Mesenchymal stem cell (in vitro differentiated cells and primary cell): ENCODE results near the gene KITLG.

ENCODE experiments used
- DNase-seq: peaks from one replicate; pipeline ENCODE4 v3.0.0-alpha.2; 2013
- H2AFZ ChIP-seq: one replicate; pipeline ENCODE4 v1.6.1; 2013; ENCODE audit warnings: low read depth, mild to moderate bottlenecking, control low read depth, inconsistent platforms, low read length, moderate library complexity
- H2AK5ac ChIP-seq: 2 replicates; pipeline ENCODE4 v1.6.1; 2013; ENCODE audit warnings: low read length, moderate library complexity, mild to moderate bottlenecking, inconsistent platforms; ENCODE audit not compliant: severe bottlenecking
- H2BK120ac ChIP-seq: one replicate; pipeline ENCODE4 v1.6.1; 2013; ENCODE audit warnings: low read depth, mild to moderate bottlenecking, inconsistent platforms, low read length, moderate library complexity
- H2BK12ac ChIP-seq, 2 experiments: one replicate each; pipeline ENCODE4 v1.6.1; 2013; ENCODE audit warnings: inconsistent platforms in 2 of 2, low read length in 2 of 2, mild to moderate bottlenecking in 2 of 2, moderate library complexity in 2 of 2, control low read depth in 1 of 2
- H2BK15ac ChIP-seq: one replicate; pipeline ENCODE4 v1.6.1; 2013; ENCODE audit warnings: mild to moderate bottlenecking, low read depth, inconsistent platforms; ENCODE audit not compliant: poor library complexity, severe bottlenecking
- H2BK5ac ChIP-seq: 2 replicates; pipeline ENCODE4 v1.6.1; 2013; ENCODE audit warnings: low read depth, mild to moderate bottlenecking, low read length, control low read depth, inconsistent platforms; ENCODE audit not compliant: poor library complexity, severe bottlenecking
- H3K14ac ChIP-seq, 2 experiments: one replicate each; pipeline ENCODE4 v1.6.1; 2013; ENCODE audit warnings: inconsistent platforms in 2 of 2, low read length in 2 of 2, control low read depth in 1 of 2, mild to moderate bottlenecking in 1 of 2, moderate library complexity in 1 of 2
- H3K18ac ChIP-seq, 2 experiments: one replicate each; pipeline ENCODE4 v1.6.1; 2013; ENCODE audit warnings: inconsistent platforms in 2 of 2, low read length in 2 of 2, control low read depth in 1 of 2, low read depth in 1 of 2, mild to moderate bottlenecking in 1 of 2
- H3K23ac ChIP-seq, 2 experiments: one replicate each; pipeline ENCODE4 v1.6.1; 2013; ENCODE audit warnings: inconsistent platforms in 2 of 2, low read length in 2 of 2, mild to moderate bottlenecking in 2 of 2, moderate library complexity in 2 of 2, control low read depth in 1 of 2
- H3K27ac ChIP-seq: 2 replicates; pipeline ENCODE4 v1.5.1; 2013; ENCODE audit warnings: mild to moderate bottlenecking, moderate library complexity, low read length, control low read depth, inconsistent platforms; ENCODE audit not compliant: poor library complexity, severe bottlenecking
- H3K27me3 ChIP-seq, 2 experiments: 2 replicates each; pipeline versions ENCODE4 v1.6.1 to v1.7.0; 2013; ENCODE audit warnings: low read length in 2 of 2, mild to moderate bottlenecking in 2 of 2, moderate library complexity in 2 of 2, control low read depth in 1 of 2, inconsistent platforms in 1 of 2; ENCODE audit not compliant: control insufficient read depth in 1 of 2, insufficient read depth in 1 of 2
- H3K36me3 ChIP-seq, 2 experiments: 2 replicates each; pipeline versions ENCODE4 v1.6.1 to v1.7.0; 2013; ENCODE audit warnings: low read length in 2 of 2, control low read depth in 1 of 2, inconsistent platforms in 1 of 2, low read depth in 1 of 2, mild to moderate bottlenecking in 1 of 2; ENCODE audit not compliant: insufficient read depth in 2 of 2, control insufficient read depth in 1 of 2
- H3K4ac ChIP-seq, 2 experiments: one replicate each; pipeline ENCODE4 v1.6.1; 2013; ENCODE audit warnings: inconsistent platforms in 2 of 2, low read length in 2 of 2, mild to moderate bottlenecking in 2 of 2, moderate library complexity in 2 of 2, control low read depth in 1 of 2, low read depth in 1 of 2
- H3K4me1 ChIP-seq: 2 replicates; pipeline ENCODE4 v1.6.1; 2013; ENCODE audit warnings: low read depth, low read length, control low read depth; ENCODE audit not compliant: control insufficient read depth, insufficient read depth
- H3K4me2 ChIP-seq: 2 replicates; pipeline ENCODE4 v1.6.1; 2013; ENCODE audit warnings: low read length, mild to moderate bottlenecking, inconsistent platforms; ENCODE audit not compliant: poor library complexity, severe bottlenecking
- H3K4me3 ChIP-seq, 2 experiments: 2 replicates each; pipeline versions ENCODE4 v1.5.1 to v1.7.0; 2013; ENCODE audit warnings: low read length in 2 of 2, mild to moderate bottlenecking in 2 of 2, control low read depth in 1 of 2, low read depth in 1 of 2; ENCODE audit not compliant: insufficient read depth in 1 of 2
- H3K79me1 ChIP-seq: replicated peaks from 2 replicates; pipeline ENCODE4 v1.6.1; 2013; ENCODE audit warnings: mild to moderate bottlenecking, control low read depth, low read length, inconsistent platforms; ENCODE audit not compliant: poor library complexity, severe bottlenecking
- H3K9ac ChIP-seq: 2 replicates; pipeline ENCODE4 v1.7.0; 2013; ENCODE audit warnings: mild to moderate bottlenecking, low read length, moderate library complexity
- H3K9me3 ChIP-seq: 2 replicates; pipeline ENCODE4 v1.7.0; 2013; ENCODE audit warnings: mild to moderate bottlenecking, low read length; ENCODE audit not compliant: control insufficient read depth
- H4K8ac ChIP-seq: one replicate; pipeline ENCODE4 v1.6.1; 2013; ENCODE audit warnings: inconsistent platforms, mild to moderate bottlenecking, low read length, moderate library complexity
- H4K91ac ChIP-seq: one replicate; pipeline ENCODE4 v1.6.1; 2013; ENCODE audit warnings: mild to moderate bottlenecking, low read length, inconsistent platforms
- WGBS: methylation state at CpG from one replicate; pipeline ENCODE4 v1.1.7; 2013; ENCODE audit warnings: mixed read lengths; 5-methylcytosine and 5-hydroxymethylcytosine counted together

Gene KITLG

DNA sequence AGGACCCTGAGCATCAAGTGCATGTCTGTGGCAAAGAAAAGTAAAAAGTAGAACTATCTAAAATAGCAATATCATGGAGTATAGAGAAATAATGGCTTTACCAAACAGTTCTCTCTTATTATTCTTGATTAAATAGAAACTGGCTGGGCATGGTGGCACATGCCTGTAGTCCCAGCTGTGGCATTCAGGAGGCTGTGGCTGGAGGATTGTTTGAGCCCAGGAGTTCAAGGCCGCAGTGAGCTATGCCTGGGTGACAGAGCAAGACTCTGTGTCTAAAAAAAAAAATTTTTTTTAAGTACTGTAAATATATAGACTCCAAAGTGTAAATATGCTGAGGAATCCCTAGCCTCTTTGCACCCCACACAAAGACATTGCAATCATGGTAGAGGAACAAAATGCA is 121.9 kb downstream of the KITLG start:
- Histone ChIP-seq H3K4ac (no peak overlapping the region), H3K14ac (no peak overlapping the region), H3K18ac (no peak overlapping the region), H2BK15ac (no peak overlapping the region), H3K4me2 (no peak overlapping the region), H3K4me1 (no peaks in the 10 kb centered on the region), H3K9me3 (no peaks in the 10 kb centered on the region), H4K91ac (no peak overlapping the region), H2AFZ (no peak overlapping the region), H3K79me1 (no peaks in the 10 kb centered on the region), H2AK5ac (no peak overlapping the region), H3K9ac (no peak overlapping the region), H2BK120ac (no peak overlapping the region), H3K27me3 (no peaks in the 10 kb centered on the region), H4K8ac (no peak overlapping the region), H3K23ac (no peak overlapping the region), H3K36me3 (no peaks in the 10 kb centered on the region), H3K4me3 (no peak overlapping the region), H3K27ac (no peak overlapping the region), H2BK12ac (no peak overlapping the region), H2BK5ac (no peak overlapping the region)
- whole genome bisulfite sequencing, result 40% methylated on average over 1 of the region's 1 CpG
- no peak for DNase-seq

DNA sequence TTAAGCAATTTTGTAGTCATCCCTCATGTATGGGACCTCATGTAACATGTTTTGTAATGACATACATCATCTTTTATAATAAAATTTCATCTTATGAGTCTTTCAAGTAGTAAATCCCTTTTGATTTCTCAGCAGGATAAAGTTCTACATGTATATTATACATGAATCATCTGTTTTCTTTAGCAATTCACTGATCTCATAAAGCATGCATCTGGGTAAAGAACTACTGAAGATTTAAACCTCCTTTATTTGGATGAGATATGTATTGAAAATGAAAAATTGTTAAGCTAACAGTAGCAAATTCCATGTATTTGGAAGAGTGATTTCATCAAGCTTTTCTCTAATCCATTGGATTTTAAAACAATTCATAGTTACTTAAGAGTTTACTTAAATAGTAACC is 126.9 kb downstream of the KITLG start:
- no peak overlapping the region for H3K14ac ChIP-seq

GRCh38 chr12:88451205-88451604 is 129.1 kb downstream of the KITLG start:
- Histone ChIP-seq H3K9ac (no peak overlapping the region), H3K4ac (no peak overlapping the region), H2BK120ac (no peak overlapping the region), H2BK12ac (no peak overlapping the region), H3K18ac (no peak overlapping the region), H2BK5ac (no peak overlapping the region), H2AK5ac (no peak overlapping the region), H2BK15ac (no peak overlapping the region), H3K4me1 (no peaks in the 10 kb centered on the region), H3K36me3 (no peaks in the 10 kb centered on the region), H2AFZ (no peak overlapping the region), H3K9me3 (no peaks in the 10 kb centered on the region), H3K27me3 (no peaks in the 10 kb centered on the region), H3K4me3 (no peak overlapping the region), H3K14ac (no peak overlapping the region), H3K27ac (no peak overlapping the region), H3K4me2 (no peak overlapping the region), H3K23ac (no peak overlapping the region), H4K8ac (no peak overlapping the region), H3K79me1 (no peaks in the 10 kb centered on the region), H4K91ac (no peak overlapping the region)
- no peak for DNase-seq
- WGBS, result 88% methylated on average over 2 of the region's 3 CpGs

More for the DNA sequence above, 126.9 kb downstream of the KITLG start:
- H3K23ac ChIP-seq, result no peak overlapping the region
- H3K27me3 ChIP-seq, result no peaks in the 10 kb centered on the region
- no peak overlapping the region for H3K18ac ChIP-seq
- no peak overlapping the region for H3K27ac ChIP-seq
- H3K4me3 ChIP-seq, result no peak overlapping the region
- no peak overlapping the region for H3K4me2 ChIP-seq
- H2BK12ac ChIP-seq, result no peak overlapping the region
- H2AFZ ChIP-seq, result no peak overlapping the region
- H3K9me3 ChIP-seq, result no peaks in the 10 kb centered on the region
- no peaks in the 10 kb centered on the region for H3K36me3 ChIP-seq
- no peak overlapping the region for H3K4ac ChIP-seq
- H3K9ac ChIP-seq, result no peak overlapping the region
- H4K8ac ChIP-seq, result no peak overlapping the region
- no peak overlapping the region for H2BK120ac ChIP-seq
- H4K91ac ChIP-seq, result no peak overlapping the region
- H3K4me1 ChIP-seq, result no peaks in the 10 kb centered on the region
- no peaks in the 10 kb centered on the region for H3K79me1 ChIP-seq
- no peak overlapping the region for H2BK15ac ChIP-seq
- no peak for DNase-seq
- no peak overlapping the region for H2AK5ac ChIP-seq
- H2BK5ac ChIP-seq, result no peak overlapping the region

- Histone ChIP-seq H3K4me2 (no peak overlapping the region), H3K27ac (no peak overlapping the region), H2AFZ (no peak overlapping the region), H3K9ac (no peak overlapping the region), H2BK15ac (no peak overlapping the region), H3K79me1 (no peaks in the 10 kb centered on the region), H2BK120ac (no peak overlapping the region), H2AK5ac (no peak overlapping the region), H3K18ac (no peak overlapping the region), H3K14ac (no peak overlapping the region), H3K4ac (no peak overlapping the region), H3K23ac (no peak overlapping the region), H4K91ac (no peak overlapping the region), H3K27me3 (no peaks in the 10 kb centered on the region), H2BK5ac (no peak overlapping the region), H3K4me3 (no peak overlapping the region), H3K9me3 (no peaks in the 10 kb centered on the region), H2BK12ac (no peak overlapping the region), H3K36me3 (no peaks in the 10 kb centered on the region), H4K8ac (no peak overlapping the region), H3K4me1 (no peaks in the 10 kb centered on the region)
- no peak for DNase-seq
- WGBS, result 100% methylated on average over 1 of the region's 1 CpG
Measured at GRCh38 chr12:88450136-88450535, 130.1 kb downstream of the KITLG start.
